ENCODE measurements around the gene SH2D6.
"Not testable (repeated sequence)": the region's sequence is repeated elsewhere in the genome, so short reads cannot be mapped to it uniquely, and the experiment has no call there.

SH2D6 gene

GRCh38 chr2:85422072-85422457, 3.6 kb downstream of the SH2D6 start:
- DNase-seq = no peak

- no peak for DNase-seq
These were observed 5.0 kb downstream of the SH2D6 start for GRCh38 chr2:85423525-85423924.

GRCh38 chr2:85425588-85425987, 7.1 kb downstream of the SH2D6 start:
- no peak for DNase-seq

- no peak for DNase-seq
These were observed 8.9 kb downstream of the SH2D6 start for GRCh38 chr2:85427300-85427835.

GRCh38 chr2:85428343-85428881, 9.9 kb downstream of the SH2D6 start:
- no peak for DNase-seq

GRCh38 chr2:85429213-85429923, 10.9 kb downstream of the SH2D6 start:
- no peak for DNase-seq

- DNase-seq = no peak
These were observed 11.4 kb downstream of the SH2D6 start for GRCh38 chr2:85429924-85430289.

- no peak for DNase-seq
These were observed 12.4 kb downstream of the SH2D6 start for GRCh38 chr2:85430752-85431569.

- no peak for DNase-seq
These were observed 13.2 kb downstream of the SH2D6 start for GRCh38 chr2:85431570-85432205.

- DNase-seq = no peak
These were observed 15.1 kb downstream of the SH2D6 start for GRCh38 chr2:85433511-85434089.

GRCh38 chr2:85434696-85435095, 16.2 kb downstream of the SH2D6 start:
- no peak for DNase-seq

GRCh38 chr2:85435220-85435958, 16.9 kb downstream of the SH2D6 start:
- no peak for DNase-seq

- DNase-seq = no peak
These were observed 17.7 kb downstream of the SH2D6 start for GRCh38 chr2:85435981-85436835.

GRCh38 chr2:85436836-85437487, 18.4 kb downstream of the SH2D6 start:
- no peak for DNase-seq

- peak; percentile 80 for DNase-seq
These were observed 19.1 kb downstream of the SH2D6 start for GRCh38 chr2:85437488-85438200.

- no peak for DNase-seq
These were observed 19.9 kb downstream of the SH2D6 start for GRCh38 chr2:85438201-85439024.

GRCh38 chr2:85439025-85439472, 20.5 kb downstream of the SH2D6 start:
- DNase-seq = no peak

- DNase-seq = not testable (repeated sequence)
These were observed 21.1 kb downstream of the SH2D6 start for GRCh38 chr2:85439569-85439968.

- DNase-seq = peak; percentile 19
These were observed 21.5 kb downstream of the SH2D6 start for GRCh38 chr2:85439986-85440385.

All from CD4-positive, alpha-beta T cell treated with Interleukin-6 for 4 hours (primary cell).